PC-3 (cell line): ENCODE measurements around the gene RTN3. TPM values are rescaled to one million over a fixed set of nuclear protein-coding genes. Genes with fewer than 3 reads are reported as not detected.
A peak's percentile ranks its signal among the peaks of the same experiment; 100 is the strongest.

Source experiments
- ATAC-seq: fragments of 200-7000 bp; cut with Tn5 transposase; 2 replicates; pipeline ENCODE4 v1.9.1; 2020; ENCODE audit warnings: mild to moderate bottlenecking, moderate library complexity
- BruUV-seq: library from RNA; stranded (reverse); fragments of 400-500 nt; replicated peaks from 2 replicates; lab custom pipeline; 2021; lab: Mats Ljungman, UMichigan
- CTCF ChIA-PET: fragments of 300-600 bp; sonication (Branson Sonifier 250); formaldehyde crosslinking; loops from one replicate; lab custom pipeline; 2022; ENCODE audit warnings: antibody characterized with exemption; lab: Charles Lee
- POLR2A ChIA-PET: fragments of 300-600 bp; sonication (Branson Sonifier 250); formaldehyde crosslinking; loops from one replicate; lab custom pipeline; 2022; ENCODE audit warnings: antibody characterized with exemption; ENCODE audit not compliant: unreplicated experiment; lab: Charles Lee
- DNase-seq: peaks from one replicate; pipeline ENCODE4 v3.0.0-alpha.2; 2015
- H2AFZ ChIP-seq: fragments of 300-600 bp; sonication (generic); 2 replicates; pipeline ENCODE4 v1.6.0; 2016; ENCODE audit warnings: antibody characterized with exemption, low read length
- H3F3A ChIP-seq: fragments of 300-600 bp; sonication (generic); one replicate; pipeline ENCODE4 v1.6.0; 2017; ENCODE audit warnings: antibody characterized with exemption, low read length, control low read depth, mild to moderate bottlenecking; ENCODE audit not compliant: unreplicated experiment
- H3K27ac ChIP-seq: fragments of 300-600 bp; sonication (generic); 2 replicates; pipeline ENCODE4 v1.5.1; 2016; ENCODE audit warnings: mild to moderate bottlenecking, low read length
- H3K27me3 ChIP-seq: fragments of 300-600 bp; sonication (generic); 2 replicates; pipeline ENCODE4 v1.6.1; 2016; ENCODE audit warnings: low read length, mixed read lengths
- H3K36me3 ChIP-seq: fragments of 300-600 bp; sonication (generic); 2 replicates; pipeline ENCODE4 v1.6.1; 2016; ENCODE audit warnings: low read depth, mixed run types, low read length, mixed read lengths
- H3K4me1 ChIP-seq: fragments of 300-600 bp; sonication (generic); 2 replicates; pipeline ENCODE4 v1.5.1; 2016; ENCODE audit warnings: low read length; ENCODE audit not compliant: insufficient read depth
- H3K4me2 ChIP-seq: fragments of 300-600 bp; sonication (generic); 2 replicates; pipeline ENCODE4 v1.6.0; 2016; ENCODE audit warnings: low read length
- H3K4me3 ChIP-seq: fragments of 300-600 bp; sonication (generic); 2 replicates; pipeline ENCODE4 v1.5.1; 2016; ENCODE audit warnings: mild to moderate bottlenecking, low read length, mixed read lengths
- H3K79me2 ChIP-seq: fragments of 300-600 bp; sonication (generic); 2 replicates; pipeline ENCODE4 v1.6.1; 2017; ENCODE audit warnings: low read length, mixed read lengths
- H3K9ac ChIP-seq: fragments of 300-600 bp; sonication (generic); 2 replicates; pipeline ENCODE4 v1.6.0; 2016; ENCODE audit warnings: mild to moderate bottlenecking, low read length
- H3K9me2 ChIP-seq: fragments of 300-600 bp; sonication (generic); replicated peaks from 2 replicates; pipeline ENCODE4 v1.6.1; 2016; ENCODE audit warnings: mixed run types, low read length, mixed read lengths
- H3K9me3 ChIP-seq: fragments of 300-600 bp; sonication (generic); 2 replicates; pipeline ENCODE4 v1.6.1; 2016; ENCODE audit warnings: low read length, mixed read lengths
- H4K20me1 ChIP-seq: fragments of 300-600 bp; sonication (generic); 2 replicates; pipeline ENCODE4 v1.6.1; 2016; ENCODE audit warnings: low read length, mixed read lengths
- EZH2 ChIP-seq: fragments of 300-600 bp; sonication (generic); IDR thresholded peaks from one replicate; pipeline ENCODE4 v1.6.1; 2017; ENCODE audit warnings: antibody characterized with exemption, mild to moderate bottlenecking, low read length; ENCODE audit not compliant: unreplicated experiment
- EZH2phosphoT487 ChIP-seq: fragments of 300-600 bp; sonication (generic); IDR thresholded peaks from 2 replicates; pipeline ENCODE4 v1.6.1; 2018; ENCODE audit warnings: mild to moderate bottlenecking, antibody characterized with exemption, low read length, borderline replicate concordance
- intact Hi-C: fragments of 100-400 bp; cut with micrococcal nuclease; formaldehyde crosslinking; loops from 2 replicates; pipeline ENCODE4 v1.9.0; 2023
- total RNA-seq: library from RNA; depleted of rRNA; stranded (reverse); fragments of >200 nt; gene quantifications from 2 replicates; pipeline ENCODE4 v1.2.3, GENCODE V29; 2014
- TF ChIP-seq, protein P1 (sequence below): fragments of 300-600 bp; sonication (generic); conservative IDR thresholded peaks from 2 replicates; pipeline ENCODE4 v1.5.1; 2017; ENCODE audit warnings: antibody characterized with exemption, low read depth, mild to moderate bottlenecking, low read length

RTN3 gene
- total RNA-seq, 1 experiment from 2014 or later: 100 TPM

- POLR2A ChIA-PET: no interaction called here
- no peak overlapping the region for H2AFZ ChIP-seq
- CTCF ChIA-PET: interaction anchor here (0.5 to 1.9 kb wide), 4 partner anchors 16 to 103 kb away, joined by 3 to 26 read pairs (median 3); partner anchors contain the start of gene PLAAT4
- peak; percentile 64 for DNase-seq
- intact Hi-C loops: loop anchor here (1.0 to 10.0 kb wide), 3 partner anchors 31 to 515 kb away; partner anchors contain the start of gene ATL3
- H3F3A ChIP-seq: no peaks in the 10 kb centered on the region
- H3K9me2 ChIP-seq: no peaks in the 10 kb centered on the region
- H3K79me2 ChIP-seq: no peaks in the 10 kb centered on the region
- H3K4me1 ChIP-seq: no peaks in the 10 kb centered on the region
- no peak overlapping the region for H3K4me2 ChIP-seq
- H4K20me1 ChIP-seq: no peaks in the 10 kb centered on the region
- no peak overlapping the region for H3K9ac ChIP-seq
- no peak for ATAC-seq
- BruUV-seq: no TSS peak
- TF ChIP-seq, protein P1, sequence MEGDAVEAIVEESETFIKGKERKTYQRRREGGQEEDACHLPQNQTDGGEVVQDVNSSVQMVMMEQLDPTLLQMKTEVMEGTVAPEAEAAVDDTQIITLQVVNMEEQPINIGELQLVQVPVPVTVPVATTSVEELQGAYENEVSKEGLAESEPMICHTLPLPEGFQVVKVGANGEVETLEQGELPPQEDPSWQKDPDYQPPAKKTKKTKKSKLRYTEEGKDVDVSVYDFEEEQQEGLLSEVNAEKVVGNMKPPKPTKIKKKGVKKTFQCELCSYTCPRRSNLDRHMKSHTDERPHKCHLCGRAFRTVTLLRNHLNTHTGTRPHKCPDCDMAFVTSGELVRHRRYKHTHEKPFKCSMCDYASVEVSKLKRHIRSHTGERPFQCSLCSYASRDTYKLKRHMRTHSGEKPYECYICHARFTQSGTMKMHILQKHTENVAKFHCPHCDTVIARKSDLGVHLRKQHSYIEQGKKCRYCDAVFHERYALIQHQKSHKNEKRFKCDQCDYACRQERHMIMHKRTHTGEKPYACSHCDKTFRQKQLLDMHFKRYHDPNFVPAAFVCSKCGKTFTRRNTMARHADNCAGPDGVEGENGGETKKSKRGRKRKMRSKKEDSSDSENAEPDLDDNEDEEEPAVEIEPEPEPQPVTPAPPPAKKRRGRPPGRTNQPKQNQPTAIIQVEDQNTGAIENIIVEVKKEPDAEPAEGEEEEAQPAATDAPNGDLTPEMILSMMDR: peak; percentile 73
- TF ChIP-seq EZH2phosphoT487: no peak
- H3K27me3 ChIP-seq: no peaks in the 10 kb centered on the region
- H3K27ac ChIP-seq: no peak overlapping the region
- H3K9me3 ChIP-seq: no peaks in the 10 kb centered on the region
- H3K4me3 ChIP-seq: no peak overlapping the region
- H3K36me3 ChIP-seq: peaks cover 57% of the 10 kb centered on the region
Observed at GRCh38 chr11:63639199-63639832, 42.0 kb upstream of the RTN3 start.

- Histone ChIP-seq H3K4me1 (no peaks in the 10 kb centered on the region), H3F3A (no peaks in the 10 kb centered on the region), H3K4me3 (no peak overlapping the region), H3K36me3 (peaks cover 45% of the 10 kb centered on the region), H4K20me1 (no peaks in the 10 kb centered on the region), H3K27ac (no peak overlapping the region), H3K79me2 (no peaks in the 10 kb centered on the region), H3K9ac (no peak overlapping the region), H3K9me3 (no peaks in the 10 kb centered on the region), H3K9me2 (no peaks in the 10 kb centered on the region), H3K4me2 (no peak overlapping the region), H3K27me3 (no peaks in the 10 kb centered on the region), H2AFZ (no peak overlapping the region)
- ChIA-PET POLR2A (no interaction called here), CTCF (no interaction called here)
- BruUV-seq: no TSS peak
- TF ChIP-seq EZH2 (no peak), EZH2phosphoT487 (no peak)
- TF ChIP-seq, protein P1: peak; percentile 47
- intact Hi-C loops: no loop called here
- DNase-seq (no peak), ATAC-seq (peak; percentile 46)
Observed at GRCh38 chr11:63641727-63642126, 39.6 kb upstream of the RTN3 start.

DNA sequence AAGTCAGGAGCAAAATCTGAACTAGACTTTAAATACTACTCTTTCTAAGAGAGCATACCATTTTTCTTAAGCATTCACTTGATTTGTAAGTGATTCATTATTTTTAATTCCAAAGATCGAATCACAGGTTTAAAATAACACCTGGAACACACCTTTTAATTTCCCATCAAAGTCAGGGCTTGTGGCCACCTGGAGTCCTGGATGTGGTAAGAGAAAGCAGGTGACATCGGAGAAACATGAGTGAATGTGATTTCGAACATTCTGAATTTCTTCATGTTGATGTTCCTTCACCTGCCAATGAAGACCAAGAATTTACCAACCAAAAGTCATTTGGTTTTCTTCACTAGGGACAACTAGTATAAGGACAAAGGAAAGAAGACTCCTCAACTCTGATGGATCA lies 38.1 kb upstream of the RTN3 start:
- Histone ChIP-seq H3K9me2 (no peaks in the 10 kb centered on the region), H3K79me2 (no peaks in the 10 kb centered on the region), H3K36me3 (peaks cover 43% of the 10 kb centered on the region), H2AFZ (no peak overlapping the region), H3K4me3 (no peak overlapping the region), H3K4me1 (no peaks in the 10 kb centered on the region), H3K27ac (no peak overlapping the region), H3K27me3 (no peaks in the 10 kb centered on the region), H3K4me2 (no peak overlapping the region), H3K9ac (no peak overlapping the region), H4K20me1 (no peaks in the 10 kb centered on the region), H3K9me3 (no peaks in the 10 kb centered on the region), H3F3A (no peaks in the 10 kb centered on the region)
- ChIA-PET POLR2A (no interaction called here), CTCF (no interaction called here)
- TF ChIP-seq, protein P1: no peak
- no peak for TF ChIP-seq EZH2
- TF ChIP-seq EZH2phosphoT487: no peak
- ATAC-seq (no peak), DNase-seq (no peak)
- intact Hi-C loops: no loop called here
- BruUV-seq: no TSS peak
